Nephron (organoid): ENCODE results near the gene LGALS3BP.
"Not testable (repeated sequence)": the region's sequence is repeated elsewhere in the genome, so short reads cannot be mapped to it uniquely, and the experiment has no call there.

Source experiments
- H3K27ac Mint-ChIP-seq, 3 experiments: 2 replicates each; pipeline ENCODE4 v1.8.0; 2020; ENCODE audit warnings: mixed read lengths in 3 of 3, mild to moderate bottlenecking in 2 of 3, moderate library complexity in 1 of 3
- H3K27me3 Mint-ChIP-seq: 2 replicates; pipeline ENCODE4 v1.8.0; 2021; ENCODE audit warnings: low read depth, mild to moderate bottlenecking, moderate library complexity, mixed read lengths
- H3K36me3 Mint-ChIP-seq: 2 replicates; pipeline ENCODE4 v1.8.0; 2020; ENCODE audit warnings: low read depth, mixed read lengths
- H3K4me1 Mint-ChIP-seq: 2 replicates; pipeline ENCODE4 v1.8.0; 2020; ENCODE audit warnings: mixed read lengths
- H3K4me3 Mint-ChIP-seq, 3 experiments: 2 replicates each; pipeline ENCODE4 v1.8.0; 2020; ENCODE audit warnings: mild to moderate bottlenecking in 3 of 3, mixed read lengths in 3 of 3, moderate library complexity in 2 of 3
- H3K9me3 Mint-ChIP-seq: 2 replicates; pipeline ENCODE4 v1.8.0; 2020; ENCODE audit warnings: mixed read lengths
- CTCF ChIP-seq, 3 experiments: fragments of 200-600 bp; sonication (generic); IDR thresholded peaks; one replicate each; pipeline ENCODE4 v1.5.0; 2021; ENCODE audit warnings: antibody characterized with exemption in 3 of 3; ENCODE audit not compliant: unreplicated experiment in 3 of 3

The LGALS3BP gene

DNA sequence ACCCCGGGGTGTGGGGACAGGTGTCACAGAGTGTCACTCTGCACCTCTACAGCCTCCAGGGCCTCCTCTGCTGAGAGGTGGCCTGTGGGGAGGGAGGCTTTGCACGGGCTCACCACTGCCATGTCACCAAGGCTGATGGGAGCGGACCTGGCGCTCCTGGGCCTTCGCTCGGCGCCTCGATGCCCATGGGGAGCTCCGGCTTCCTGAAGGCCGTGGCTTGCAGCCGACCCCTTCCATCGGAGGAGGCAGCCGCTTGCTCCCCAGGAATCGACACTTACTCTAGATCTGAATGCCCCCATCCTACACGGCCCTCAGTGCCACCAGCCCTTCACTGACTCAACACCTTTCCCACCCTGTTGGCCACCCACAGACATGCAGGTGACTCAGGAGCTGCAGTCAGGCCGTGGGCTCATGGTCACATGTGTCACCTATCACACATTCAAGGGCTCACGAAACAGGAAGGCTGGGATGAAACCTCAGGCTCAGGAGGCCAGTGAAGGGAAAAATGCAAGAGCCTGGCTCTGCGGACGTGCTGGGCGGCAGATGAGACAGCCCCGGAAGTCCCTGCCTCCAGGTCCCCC lies 11.9 kb downstream of the LGALS3BP start:
- Mint-ChIP-seq H3K4me1 (peaks cover 19% of the 10 kb centered on the region), H3K9me3 (no peaks in the 10 kb centered on the region), H3K4me3 (no peak overlapping the region), H3K36me3 (no peaks in the 10 kb centered on the region), H3K27me3 (peaks cover 7% of the 10 kb centered on the region), H3K27ac (no peak overlapping the region)
- no peak for TF ChIP-seq CTCF (IDR thresholded peaks at IDR 0.05; ENCODE audit: unreplicated experiment in 3 of 3)

- Mint-ChIP-seq H3K27ac (no peak overlapping the region), H3K27me3 (peaks cover 7% of the 10 kb centered on the region), H3K36me3 (no peaks in the 10 kb centered on the region), H3K4me3 (no peak overlapping the region), H3K9me3 (no peaks in the 10 kb centered on the region), H3K4me1 (peaks cover 14% of the 10 kb centered on the region)
- no peak for TF ChIP-seq CTCF (IDR thresholded peaks at IDR 0.05; ENCODE audit: unreplicated experiment in 3 of 3)
Measured at GRCh38 chr17:78966910-78967600, 12.7 kb downstream of the LGALS3BP start.

GRCh38 chr17:78966123-78966813 lies 13.5 kb downstream of the LGALS3BP start:
- H3K27ac Mint-ChIP-seq, result no peak overlapping the region
- peaks cover 9% of the 10 kb centered on the region for H3K4me1 Mint-ChIP-seq
- no peak for TF ChIP-seq CTCF (IDR thresholded peaks at IDR 0.05; ENCODE audit: unreplicated experiment in 3 of 3)
- no peak overlapping the region for H3K4me3 Mint-ChIP-seq
- peaks cover 11% of the 10 kb centered on the region for H3K27me3 Mint-ChIP-seq
- H3K9me3 Mint-ChIP-seq, result no peaks in the 10 kb centered on the region
- H3K36me3 Mint-ChIP-seq, result no peaks in the 10 kb centered on the region

- TF ChIP-seq CTCF (IDR thresholded peaks at IDR 0.05; ENCODE audit: unreplicated experiment in 3 of 3), result no peak
- no peaks in the 10 kb centered on the region for H3K36me3 Mint-ChIP-seq
- H3K9me3 Mint-ChIP-seq, result no peaks in the 10 kb centered on the region
- H3K27ac Mint-ChIP-seq, result peak overlapping the region in 1 of 3 experiments; percentile 29
- H3K27me3 Mint-ChIP-seq, result peaks cover 15% of the 10 kb centered on the region
- H3K4me1 Mint-ChIP-seq, result peaks cover 9% of the 10 kb centered on the region
- no peak overlapping the region for H3K4me3 Mint-ChIP-seq
Measured at GRCh38 chr17:78965491-78965924, 14.2 kb downstream of the LGALS3BP start.

DNA sequence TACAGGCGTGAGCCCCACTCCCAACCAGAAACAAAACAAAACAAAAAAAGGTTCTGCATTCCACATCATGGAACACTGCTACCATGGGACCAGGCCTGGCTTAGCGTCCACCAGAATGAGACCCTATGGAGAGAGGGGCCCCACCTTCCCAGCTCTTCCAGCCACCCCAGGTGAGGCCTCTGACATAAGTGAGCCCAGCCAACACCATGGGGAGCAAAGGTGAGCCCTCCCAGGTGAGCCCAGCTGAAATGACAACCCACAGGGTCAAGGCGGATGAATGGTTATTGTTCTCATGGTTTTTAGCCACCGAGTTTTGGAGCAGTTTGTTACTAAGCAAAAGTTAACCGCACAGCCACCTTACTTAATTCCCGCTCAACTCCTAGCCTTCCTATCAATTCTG lies 16.3 kb downstream of the LGALS3BP start:
- H3K9me3 Mint-ChIP-seq, result no peaks in the 10 kb centered on the region
- no peaks in the 10 kb centered on the region for H3K36me3 Mint-ChIP-seq
- H3K27ac Mint-ChIP-seq, result no peak overlapping the region
- H3K4me3 Mint-ChIP-seq, result no peak overlapping the region
- peaks cover 12% of the 10 kb centered on the region for H3K27me3 Mint-ChIP-seq
- TF ChIP-seq CTCF (IDR thresholded peaks at IDR 0.05; ENCODE audit: unreplicated experiment in 3 of 3), result no peak
- peaks cover 9% of the 10 kb centered on the region for H3K4me1 Mint-ChIP-seq

GRCh38 chr17:78962984-78963348 lies 16.8 kb downstream of the LGALS3BP start:
- H3K4me3 Mint-ChIP-seq, H3K4me1 Mint-ChIP-seq, H3K9me3 Mint-ChIP-seq, H3K36me3 Mint-ChIP-seq, H3K27ac Mint-ChIP-seq: not testable (repeated sequence)
- peaks cover 12% of the 10 kb centered on the region for H3K27me3 Mint-ChIP-seq
